Measurements from ENCODE around the gene ADAMTS14.

The ADAMTS14 gene

GRCh38 chr10:70737250-70737649, 64.9 kb downstream of the ADAMTS14 start:
- Histone ChIP-seq H3K4me2 (ENCODE audit: low read length) (no peak overlapping the region), H3K79me2 (ENCODE audit: control insufficient read depth, low read length) (no peaks in the 10 kb centered on the region), H3K27me3 (ENCODE audit: control insufficient read depth, low read length) (no peaks in the 10 kb centered on the region), H4K20me1 (ENCODE audit: control insufficient read depth, insufficient read depth, low read depth, low read length) (no peaks in the 10 kb centered on the region), H3K4me3 (ENCODE audit: low read length) (no peak overlapping the region), H3K27ac (ENCODE audit: low read depth, low read length) (no peak overlapping the region), H3K9me2 (replicated peaks; ENCODE audit: control insufficient read depth, low read length) (no peaks in the 10 kb centered on the region), H3K9me3 (ENCODE audit: control insufficient read depth, insufficient read depth, low read length) (no peaks in the 10 kb centered on the region), H3K4me1 (ENCODE audit: control insufficient read depth, low read length) (no peaks in the 10 kb centered on the region), H3K36me3 (ENCODE audit: control insufficient read depth, low read length) (no peaks in the 10 kb centered on the region), H3F3A (ENCODE audit: control insufficient read depth, insufficient read depth) (no peaks in the 10 kb centered on the region)
- no peak for TF ChIP-seq EZH2phosphoT487 (IDR thresholded peaks at IDR 0.05; ENCODE audit: borderline replicate concordance, low read length)
- no peak for TF ChIP-seq CTCF (IDR thresholded peaks at IDR 0.05; ENCODE audit: low read depth, low read length, poor library complexity, severe bottlenecking)

- H3K27me3 ChIP-seq (ENCODE audit: control insufficient read depth, low read length), result no peaks in the 10 kb centered on the region
- H3K79me2 ChIP-seq (ENCODE audit: control insufficient read depth, low read length), result no peaks in the 10 kb centered on the region
- H3K36me3 ChIP-seq (ENCODE audit: control insufficient read depth, low read length), result no peaks in the 10 kb centered on the region
- no peak overlapping the region for H3K27ac ChIP-seq (ENCODE audit: low read depth, low read length)
- no peaks in the 10 kb centered on the region for H3K9me2 ChIP-seq (replicated peaks; ENCODE audit: control insufficient read depth, low read length)
- no peaks in the 10 kb centered on the region for H3F3A ChIP-seq (ENCODE audit: control insufficient read depth, insufficient read depth)
- H3K4me1 ChIP-seq (ENCODE audit: control insufficient read depth, low read length), result peaks cover 5% of the 10 kb centered on the region
- H4K20me1 ChIP-seq (ENCODE audit: control insufficient read depth, insufficient read depth, low read depth, low read length), result no peaks in the 10 kb centered on the region
- TF ChIP-seq CTCF (IDR thresholded peaks at IDR 0.05; ENCODE audit: low read depth, low read length, poor library complexity, severe bottlenecking), result no peak
- no peak for TF ChIP-seq EZH2phosphoT487 (IDR thresholded peaks at IDR 0.05; ENCODE audit: borderline replicate concordance, low read length)
- no peaks in the 10 kb centered on the region for H3K9me3 ChIP-seq (ENCODE audit: control insufficient read depth, insufficient read depth, low read length)
- H3K4me3 ChIP-seq (ENCODE audit: low read length), result no peak overlapping the region
- no peak overlapping the region for H3K4me2 ChIP-seq (ENCODE audit: low read length)
Measured at GRCh38 chr10:70738006-70738760, 65.9 kb downstream of the ADAMTS14 start.

GRCh38 chr10:70738761-70739121, 66.4 kb downstream of the ADAMTS14 start:
- Histone ChIP-seq H3K4me1 (ENCODE audit: control insufficient read depth, low read length) (peaks cover 5% of the 10 kb centered on the region), H3K4me3 (ENCODE audit: low read length) (no peak overlapping the region), H3K4me2 (ENCODE audit: low read length) (no peak overlapping the region), H3K27me3 (ENCODE audit: control insufficient read depth, low read length) (no peaks in the 10 kb centered on the region), H3F3A (ENCODE audit: control insufficient read depth, insufficient read depth) (no peaks in the 10 kb centered on the region), H3K9me2 (replicated peaks; ENCODE audit: control insufficient read depth, low read length) (no peaks in the 10 kb centered on the region), H3K36me3 (ENCODE audit: control insufficient read depth, low read length) (no peaks in the 10 kb centered on the region), H4K20me1 (ENCODE audit: control insufficient read depth, insufficient read depth, low read depth, low read length) (no peaks in the 10 kb centered on the region), H3K79me2 (ENCODE audit: control insufficient read depth, low read length) (no peaks in the 10 kb centered on the region), H3K27ac (ENCODE audit: low read depth, low read length) (no peak overlapping the region), H3K9me3 (ENCODE audit: control insufficient read depth, insufficient read depth, low read length) (no peaks in the 10 kb centered on the region)
- TF ChIP-seq EZH2phosphoT487 (IDR thresholded peaks at IDR 0.05; ENCODE audit: borderline replicate concordance, low read length) (no peak), CTCF (IDR thresholded peaks at IDR 0.05; ENCODE audit: low read depth, low read length, poor library complexity, severe bottlenecking) (no peak)

All from DOHH2 (cell line).